GM12878 (cell line): ENCODE measurements around the gene USP51. TPM values are rescaled to one million over a fixed set of nuclear protein-coding genes. Genes with fewer than 3 reads are reported as not detected.

Source experiments
- ATAC-seq: fragments of 200-7000 bp; cut with Tn5 transposase; 3 replicates; pipeline ENCODE4 v1.9.1; 2020; ENCODE audit warnings: mild to moderate bottlenecking, moderate library complexity
- BruUV-seq: library from RNA; stranded (reverse); fragments of 400-500 nt; replicated peaks from 2 replicates; lab custom pipeline; 2021; lab: Mats Ljungman, UMichigan
- CTCF ChIA-PET: fragments of 300-600 bp; sonication (Branson Sonifier 250); formaldehyde crosslinking; extraction: SDS; loops from one replicate; lab custom pipeline; 2021; ENCODE audit warnings: inconsistent platforms; lab: Yijun Ruan, JAX
- POLR2A ChIA-PET: fragments of 350-600 bp; formaldehyde crosslinking; extraction: SDS; loops from one replicate; lab custom pipeline; 2021; ENCODE audit warnings: inconsistent platforms; lab: Charles Lee
- RAD21 ChIA-PET: fragments of 300-600 bp; sonication (Branson Sonifier 250); formaldehyde crosslinking; loops from one replicate; lab custom pipeline; 2023; ENCODE audit warnings: antibody characterized with exemption; ENCODE audit not compliant: unreplicated experiment; lab: Charles Lee
- SMC1A ChIA-PET: fragments of 300-600 bp; sonication (Branson Sonifier 250); formaldehyde crosslinking; loops from one replicate; lab custom pipeline; 2023; ENCODE audit not compliant: unreplicated experiment, uncharacterized antibody; lab: Charles Lee
- DNase-seq: peaks from one replicate; pipeline ENCODE4 v3.0.0-alpha.2; 2011; ENCODE audit warnings: low read depth, low spot score
- FAIRE-seq: peaks from 3 replicates; lab custom pipeline; 2011; peaks lifted over from hg19 to GRCh38; lab: Jason Lieb, UNC
- H2AFZ ChIP-seq: 2 replicates; pipeline ENCODE4 v1.6.0; 2011; ENCODE audit warnings: low read depth, low read length, control low read depth; ENCODE audit not compliant: control insufficient read depth
- H3K27ac ChIP-seq: 2 replicates; pipeline ENCODE4 v1.5.1; 2011; ENCODE audit warnings: control low read depth; ENCODE audit not compliant: control insufficient read depth, insufficient read depth
- H3K27me3 ChIP-seq, 2 experiments: replicated peaks in 1 of 2; 2 replicates each; pipeline versions ENCODE4 v1.6.0 to v1.6.1; 2011; ENCODE audit warnings: low read length in 1 of 2; ENCODE audit not compliant: control insufficient read depth in 2 of 2, insufficient read depth in 2 of 2
- H3K36me3 ChIP-seq, 2 experiments: 2 replicates each; pipeline ENCODE4 v1.5.1; 2011; ENCODE audit warnings: low read length in 1 of 2; ENCODE audit not compliant: control insufficient read depth in 2 of 2, insufficient read depth in 2 of 2
- H3K4me1 ChIP-seq: 2 replicates; pipeline ENCODE4 v1.6.1; 2011; ENCODE audit warnings: mild to moderate bottlenecking, low read length, moderate library complexity, mixed read lengths; ENCODE audit not compliant: control insufficient read depth, insufficient read depth
- H3K4me2 ChIP-seq: 2 replicates; pipeline ENCODE4 v1.6.0; 2011; ENCODE audit warnings: control low read depth; ENCODE audit not compliant: control insufficient read depth, insufficient read depth
- H3K4me3 ChIP-seq: fragments of 200-600 bp; sonication (generic); 2 replicates; pipeline ENCODE4 v1.5.1; 2016
- H3K79me2 ChIP-seq: 2 replicates; pipeline ENCODE4 v1.6.0; 2011; ENCODE audit warnings: low read length; ENCODE audit not compliant: control insufficient read depth, insufficient read depth
- H3K9ac ChIP-seq: 2 replicates; pipeline ENCODE4 v1.8.0; 2011; ENCODE audit warnings: low read length, control low read depth, mixed read lengths; ENCODE audit not compliant: control insufficient read depth, insufficient read depth
- H3K9me3 ChIP-seq: replicated peaks from 3 replicates; pipeline ENCODE4 v1.5.1; 2011; ENCODE audit warnings: mild to moderate bottlenecking, low read length; ENCODE audit not compliant: control insufficient read depth, insufficient read depth
- H4K20me1 ChIP-seq: 2 replicates; pipeline ENCODE4 v1.6.0; 2011; ENCODE audit not compliant: control insufficient read depth, insufficient read depth
- CHD4 ChIP-seq: fragments of 200-600 bp; sonication (generic); IDR thresholded peaks from 2 replicates; pipeline ENCODE4 v1.6.1; 2016; ENCODE audit warnings: mild to moderate bottlenecking
- IRF4 ChIP-seq: IDR thresholded peaks from 2 replicates; pipeline ENCODE4 v1.6.1; 2011; ENCODE audit warnings: low read depth, low read length
- JUND ChIP-seq: IDR thresholded peaks from 2 replicates; pipeline ENCODE4 v1.6.1; 2012; ENCODE audit warnings: low read depth, mild to moderate bottlenecking, low read length, improper control_type of control experiment, moderate library complexity
- MYC ChIP-seq: IDR thresholded peaks from 2 replicates; pipeline ENCODE4 v1.6.1; 2011; ENCODE audit warnings: mild to moderate bottlenecking, low read length, moderate library complexity, inconsistent platforms; ENCODE audit not compliant: insufficient read depth, insufficient replicate concordance, insufficient read length, severe bottlenecking
- NRF1 ChIP-seq: conservative IDR thresholded peaks from 2 replicates; pipeline ENCODE4 v1.6.1; 2011; ENCODE audit warnings: mild to moderate bottlenecking, low read depth, low read length, improper control_type of control experiment
- PAX5 ChIP-seq: IDR thresholded peaks from 2 replicates; pipeline ENCODE4 v1.6.1; 2011; ENCODE audit warnings: low read depth, low read length, borderline replicate concordance
- PAX8 ChIP-seq: fragments of 450-650 bp; IDR thresholded peaks from 2 replicates; pipeline ENCODE4 v1.6.1; 2017; ENCODE audit warnings: mild to moderate bottlenecking, moderate library complexity
- POLR2AphosphoS2 ChIP-seq: IDR thresholded peaks from 2 replicates; pipeline ENCODE4 v1.6.1; 2011; ENCODE audit warnings: low read depth, mild to moderate bottlenecking, low read length, improper control_type of control experiment, moderate library complexity
- RBBP5 ChIP-seq: fragments of 200-600 bp; sonication (generic); conservative IDR thresholded peaks from 2 replicates; pipeline ENCODE4 v1.6.1; 2016
- RELA ChIP-seq: fragments of 450-650 bp; IDR thresholded peaks from 2 replicates; pipeline ENCODE4 v1.8.0; 2014; ENCODE audit warnings: borderline replicate concordance; ENCODE audit not compliant: partially characterized antibody
- RUNX3 ChIP-seq: IDR thresholded peaks from 2 replicates; pipeline ENCODE4 v1.6.1; 2012; ENCODE audit warnings: low read length, inconsistent platforms
- ZBTB33 ChIP-seq: fragments of 450-650 bp; IDR thresholded peaks from 2 replicates; pipeline ENCODE4 v1.6.1; 2017; ENCODE audit warnings: mild to moderate bottlenecking
- ZBTB40 ChIP-seq: fragments of 450-650 bp; IDR thresholded peaks from 2 replicates; pipeline ENCODE4 v1.6.1; 2016; ENCODE audit warnings: mild to moderate bottlenecking, moderate library complexity, borderline replicate concordance
- ZNF274 ChIP-seq: IDR thresholded peaks from one replicate; pipeline ENCODE4 v1.8.0; 2011; ENCODE audit not compliant: insufficient read length, insufficient read depth
- ZNF687 ChIP-seq: fragments of 450-650 bp; IDR thresholded peaks from 2 replicates; pipeline ENCODE4 v1.6.1; 2017; ENCODE audit warnings: mild to moderate bottlenecking, moderate library complexity
- WGBS: methylation state at CpG from one replicate; pipeline ENCODE4 v1.1.6; 2016; ENCODE audit warnings: low lambda C conversion rate; ENCODE audit not compliant: insufficient replicate concordance, insufficient coverage; ENCODE audit errors: missing lambda C conversion rate; 5-methylcytosine and 5-hydroxymethylcytosine counted together
- in situ Hi-C: fragments of 300-500 bp; cut with MboI; formaldehyde crosslinking; loops from 9 replicates; pipeline ENCODE4 v1.14.3; 2018; ENCODE audit warnings: mixed read lengths
- intact Hi-C: fragments of 100-400 bp; cut with micrococcal nuclease; formaldehyde crosslinking; loops from one replicate; pipeline ENCODE4 v1.14.2; 2022; ENCODE audit not compliant: unreplicated experiment
- polyA plus RNA-seq, 11 experiments: library from polyadenylated mRNA; depleted of rRNA in 4 of 11; unstranded in 6 of 11; stranded (reverse) in 5 of 11; fragments of >200 nt; fragmentation: Nextera tagmentation in 4 of 11; fragmentation: Illumina TruSeq in 1 of 11; extraction: Ambion mirVana in 4 of 11; extraction: Trizol in 1 of 11; gene quantifications; 1 replicate in 1 of 11; 2 replicates in 10 of 11; pipeline versions ENCODE4 v1.2.1 to v1.2.3, GENCODE V29; 2011 to 2016; ENCODE audit warnings: inconsistent platforms in 2 of 11, missing spikeins in 2 of 11, low read depth in 1 of 11
- total RNA-seq, 4 experiments: library from RNA; depleted of rRNA in 3 of 4; stranded (reverse); fragments of >200 nt in 3 of 4; fragmentation: Illumina TruSeq in 1 of 4; extraction: Trizol in 1 of 4; gene quantifications; 2 replicates each; pipeline versions ENCODE4 v1.2.1 to v1.2.3, GENCODE V29; 2013 to 2021

USP51 gene
- total and polyA plus RNA-seq, 10 of the 15 experiments (the other 5 are each of a cell fraction or from before 2014, with no cell fraction given): 0.52 to 1.7 (median 1.2) TPM

- SMC1A ChIA-PET: no interaction called here
- no TSS peak for BruUV-seq
- Histone ChIP-seq H3K4me1 (no peaks in the 10 kb centered on the region), H3K9ac (no peak overlapping the region), H3K27ac (no peak overlapping the region), H3K27me3 (no peaks in the 10 kb centered on the region), H3K9me3 (no peaks in the 10 kb centered on the region; the same call in 2 of the 3 replicates), H3K4me3 (no peak overlapping the region), H3K4me2 (no peak overlapping the region), H4K20me1 (no peaks in the 10 kb centered on the region), H3K79me2 (no peaks in the 10 kb centered on the region), H3K36me3 (no peaks in the 10 kb centered on the region), H2AFZ (no peak overlapping the region)
- in situ Hi-C loops: loop anchor here (25.0 kb wide), 1 partner anchor 751 kb away; the partner anchor contains the start of gene KLF8
- CTCF ChIA-PET: interaction anchor here (1.0 kb wide), 1 partner anchor 34 kb away, joined by 3 read pairs; no protein-coding TSS in a partner anchor
- 64% methylated on average over 3 of the region's 3 CpGs for WGBS
- ATAC-seq: no peak
- intact Hi-C loops: no loop called here
- FAIRE-seq: no peak
- RAD21 ChIA-PET: interaction anchor here (1.0 to 1.3 kb wide), 2 partner anchors 35 to 762 kb away, joined by 3 read pairs; partner anchors contain the start of gene MAGEH1
- POLR2A ChIA-PET: no interaction called here
- DNase-seq: no peak
- TF ChIP-seq ZNF274 (no peak), RELA (no peak), PAX5 (no peak), JUND (no peak), ZBTB33 (no peak), POLR2AphosphoS2 (no peak), ZNF687 (no peak), RUNX3 (no peak), MYC (no peak), NRF1 (no peak), PAX8 (no peak), IRF4 (no peak), CHD4 (no peak), RBBP5 (no peak), ZBTB40 (no peak)
Measured at GRCh38 chrX:55486736-55487135, 2.9 kb downstream of the USP51 start.
